GM12878 (cell line): Measurements from ENCODE around the gene YPEL2. TPM values are rescaled to one million over a fixed set of nuclear protein-coding genes. Genes with fewer than 3 reads are reported as not detected.

Source experiments
- ATAC-seq: fragments of 200-7000 bp; cut with Tn5 transposase; 3 replicates; pipeline ENCODE4 v1.9.1; 2020; ENCODE audit warnings: mild to moderate bottlenecking, moderate library complexity
- BruUV-seq: library from RNA; stranded (reverse); fragments of 400-500 nt; replicated peaks from 2 replicates; lab custom pipeline; 2021; lab: Mats Ljungman, UMichigan
- CTCF ChIA-PET: fragments of 300-600 bp; sonication (Branson Sonifier 250); formaldehyde crosslinking; extraction: SDS; loops from one replicate; lab custom pipeline; 2021; ENCODE audit warnings: inconsistent platforms; lab: Yijun Ruan, JAX
- POLR2A ChIA-PET: fragments of 350-600 bp; formaldehyde crosslinking; extraction: SDS; loops from one replicate; lab custom pipeline; 2021; ENCODE audit warnings: inconsistent platforms; lab: Charles Lee
- RAD21 ChIA-PET: fragments of 300-600 bp; sonication (Branson Sonifier 250); formaldehyde crosslinking; loops from one replicate; lab custom pipeline; 2023; ENCODE audit warnings: antibody characterized with exemption; ENCODE audit not compliant: unreplicated experiment; lab: Charles Lee
- SMC1A ChIA-PET: fragments of 300-600 bp; sonication (Branson Sonifier 250); formaldehyde crosslinking; loops from one replicate; lab custom pipeline; 2023; ENCODE audit not compliant: unreplicated experiment, uncharacterized antibody; lab: Charles Lee
- DNase-seq: peaks from one replicate; pipeline ENCODE4 v3.0.0-alpha.2; 2011; ENCODE audit warnings: low read depth, low spot score
- FAIRE-seq: peaks from 3 replicates; lab custom pipeline; 2011; peaks lifted over from hg19 to GRCh38; lab: Jason Lieb, UNC
- H2AFZ ChIP-seq: 2 replicates; pipeline ENCODE4 v1.6.0; 2011; ENCODE audit warnings: low read depth, low read length, control low read depth; ENCODE audit not compliant: control insufficient read depth
- H3K27ac ChIP-seq: 2 replicates; pipeline ENCODE4 v1.5.1; 2011; ENCODE audit warnings: control low read depth; ENCODE audit not compliant: control insufficient read depth, insufficient read depth
- H3K27me3 ChIP-seq, 2 experiments: replicated peaks in 1 of 2; 2 replicates each; pipeline versions ENCODE4 v1.6.0 to v1.6.1; 2011; ENCODE audit warnings: low read length in 1 of 2; ENCODE audit not compliant: control insufficient read depth in 2 of 2, insufficient read depth in 2 of 2
- H3K36me3 ChIP-seq, 2 experiments: 2 replicates each; pipeline ENCODE4 v1.5.1; 2011; ENCODE audit warnings: low read length in 1 of 2; ENCODE audit not compliant: control insufficient read depth in 2 of 2, insufficient read depth in 2 of 2
- H3K4me1 ChIP-seq: 2 replicates; pipeline ENCODE4 v1.6.1; 2011; ENCODE audit warnings: mild to moderate bottlenecking, low read length, moderate library complexity, mixed read lengths; ENCODE audit not compliant: control insufficient read depth, insufficient read depth
- H3K4me2 ChIP-seq: 2 replicates; pipeline ENCODE4 v1.6.0; 2011; ENCODE audit warnings: control low read depth; ENCODE audit not compliant: control insufficient read depth, insufficient read depth
- H3K4me3 ChIP-seq: fragments of 200-600 bp; sonication (generic); 2 replicates; pipeline ENCODE4 v1.5.1; 2016
- H3K79me2 ChIP-seq: 2 replicates; pipeline ENCODE4 v1.6.0; 2011; ENCODE audit warnings: low read length; ENCODE audit not compliant: control insufficient read depth, insufficient read depth
- H3K9ac ChIP-seq: 2 replicates; pipeline ENCODE4 v1.8.0; 2011; ENCODE audit warnings: low read length, control low read depth, mixed read lengths; ENCODE audit not compliant: control insufficient read depth, insufficient read depth
- H3K9me3 ChIP-seq: replicated peaks from 3 replicates; pipeline ENCODE4 v1.5.1; 2011; ENCODE audit warnings: mild to moderate bottlenecking, low read length; ENCODE audit not compliant: control insufficient read depth, insufficient read depth
- H4K20me1 ChIP-seq: 2 replicates; pipeline ENCODE4 v1.6.0; 2011; ENCODE audit not compliant: control insufficient read depth, insufficient read depth
- BHLHE40 ChIP-seq, 2 experiments: fragments of 450-650 bp in 1 of 2; IDR thresholded peaks; 2 replicates each; pipeline ENCODE4 v1.6.1; 2011 to 2017; ENCODE audit warnings: low read depth in 2 of 2, borderline replicate concordance in 1 of 2, improper control_type of control experiment in 1 of 2, low read length in 1 of 2, mild to moderate bottlenecking in 1 of 2
- CHD1 ChIP-seq: IDR thresholded peaks from 2 replicates; pipeline ENCODE4 v1.6.1; 2012; ENCODE audit warnings: low read depth, low read length, improper control_type of control experiment
- E2F8 ChIP-seq: fragments of 450-650 bp; IDR thresholded peaks from 2 replicates; pipeline ENCODE4 v1.6.1; 2018; ENCODE audit warnings: mild to moderate bottlenecking, low read depth, moderate library complexity; ENCODE audit not compliant: partially characterized antibody
- EGR1 ChIP-seq, 2 experiments: IDR thresholded peaks; 1 replicate in 1 of 2; 2 replicates in 1 of 2; pipeline ENCODE4 v1.6.1; 2011 to 2012; ENCODE audit warnings: low read depth in 2 of 2, low read length in 2 of 2, borderline replicate concordance in 1 of 2, mild to moderate bottlenecking in 1 of 2, moderate library complexity in 1 of 2
- ESRRA ChIP-seq: IDR thresholded peaks from 2 replicates; pipeline ENCODE4 v1.6.1; 2012; ENCODE audit warnings: mild to moderate bottlenecking, low read length, improper control_type of control experiment
- FOS ChIP-seq: IDR thresholded peaks from 3 replicates; pipeline ENCODE4 v1.6.1; 2011; ENCODE audit warnings: borderline replicate concordance; ENCODE audit not compliant: insufficient read length; ENCODE audit errors: extremely low read depth
- FOXK2 ChIP-seq: fragments of 450-650 bp; IDR thresholded peaks from 2 replicates; pipeline ENCODE4 v1.6.1; 2017; ENCODE audit warnings: mild to moderate bottlenecking, moderate library complexity
- GABPA ChIP-seq: IDR thresholded peaks from 2 replicates; pipeline ENCODE4 v1.6.1; 2014; ENCODE audit warnings: antibody characterized with exemption, low read depth, mild to moderate bottlenecking, inconsistent platforms
- IKZF2 ChIP-seq, 2 experiments: fragments of 450-650 bp; IDR thresholded peaks; 2 replicates each; pipeline ENCODE4 v1.6.1; 2017; ENCODE audit warnings: mild to moderate bottlenecking in 2 of 2, moderate library complexity in 2 of 2
- LARP7 ChIP-seq: fragments of 450-650 bp; IDR thresholded peaks from 2 replicates; pipeline ENCODE4 v1.6.1; 2017; ENCODE audit warnings: mild to moderate bottlenecking
- NFYB ChIP-seq: IDR thresholded peaks from 2 replicates; pipeline ENCODE4 v1.6.1; 2011; ENCODE audit warnings: low read depth, mild to moderate bottlenecking, low read length, improper control_type of control experiment, moderate library complexity; ENCODE audit not compliant: insufficient read depth
- PKNOX1 ChIP-seq: fragments of 450-650 bp; IDR thresholded peaks from 2 replicates; pipeline ENCODE4 v1.6.1; 2016; ENCODE audit warnings: mild to moderate bottlenecking
- POU2F2 ChIP-seq: IDR thresholded peaks from 3 replicates; pipeline ENCODE4 v1.6.1; 2011; ENCODE audit warnings: low read depth, mild to moderate bottlenecking, low read length, borderline replicate concordance
- RCOR1 ChIP-seq: conservative IDR thresholded peaks from 2 replicates; pipeline ENCODE4 v1.6.1; 2012; ENCODE audit warnings: low read depth, low read length, improper control_type of control experiment
- RUNX3 ChIP-seq: IDR thresholded peaks from 2 replicates; pipeline ENCODE4 v1.6.1; 2012; ENCODE audit warnings: low read length, inconsistent platforms
- SIX5 ChIP-seq: IDR thresholded peaks from 2 replicates; pipeline ENCODE4 v1.6.1; 2011; ENCODE audit warnings: mild to moderate bottlenecking, low read depth, low read length, moderate library complexity; ENCODE audit not compliant: severe bottlenecking
- SMARCA5 ChIP-seq: fragments of 450-650 bp; IDR thresholded peaks from 2 replicates; pipeline ENCODE4 v1.6.1; 2017; ENCODE audit warnings: mild to moderate bottlenecking
- SMC3 ChIP-seq: IDR thresholded peaks from 2 replicates; pipeline ENCODE4 v1.6.1; 2011; ENCODE audit warnings: low read length, improper control_type of control experiment, borderline replicate concordance
- SPI1 ChIP-seq: IDR thresholded peaks from 2 replicates; pipeline ENCODE4 v1.6.1; 2011; ENCODE audit warnings: low read depth, mild to moderate bottlenecking, low read length, moderate library complexity, borderline replicate concordance; ENCODE audit not compliant: insufficient read depth
- TBL1XR1 ChIP-seq: IDR thresholded peaks from 2 replicates; pipeline ENCODE4 v1.6.1; 2012; ENCODE audit warnings: low read depth, low read length, improper control_type of control experiment
- ZNF622 ChIP-seq: fragments of 450-650 bp; IDR thresholded peaks from 2 replicates; pipeline ENCODE4 v1.6.1; 2017; ENCODE audit warnings: mild to moderate bottlenecking, inconsistent platforms
- in situ Hi-C: fragments of 300-500 bp; cut with MboI; formaldehyde crosslinking; loops from 9 replicates; pipeline ENCODE4 v1.14.3; 2018; ENCODE audit warnings: mixed read lengths
- intact Hi-C: fragments of 100-400 bp; cut with micrococcal nuclease; formaldehyde crosslinking; loops from one replicate; pipeline ENCODE4 v1.14.2; 2022; ENCODE audit not compliant: unreplicated experiment
- polyA plus RNA-seq, 11 experiments: library from polyadenylated mRNA; depleted of rRNA in 4 of 11; unstranded in 6 of 11; stranded (reverse) in 5 of 11; fragments of >200 nt; fragmentation: Nextera tagmentation in 4 of 11; fragmentation: Illumina TruSeq in 1 of 11; extraction: Ambion mirVana in 4 of 11; extraction: Trizol in 1 of 11; gene quantifications; 1 replicate in 1 of 11; 2 replicates in 10 of 11; pipeline versions ENCODE4 v1.2.1 to v1.2.3, GENCODE V29; 2011 to 2016; ENCODE audit warnings: inconsistent platforms in 2 of 11, missing spikeins in 2 of 11, low read depth in 1 of 11
- total RNA-seq, 4 experiments: library from RNA; depleted of rRNA in 3 of 4; stranded (reverse); fragments of >200 nt in 3 of 4; fragmentation: Illumina TruSeq in 1 of 4; extraction: Trizol in 1 of 4; gene quantifications; 2 replicates each; pipeline versions ENCODE4 v1.2.1 to v1.2.3, GENCODE V29; 2013 to 2021

Gene YPEL2
- total and polyA plus RNA-seq, 10 of the 15 experiments (the other 5 are each of a cell fraction or from before 2014, with no cell fraction given) = 0.11 to 8.1 (median 0.48) TPM

GRCh38 chr17:59375857-59376256, 44.4 kb downstream of the YPEL2 start:
- Histone ChIP-seq H2AFZ (no peak overlapping the region), H3K27ac (peak overlapping the region; percentile 30; the same call in 1 of the 2 replicates), H3K4me3 (no peak overlapping the region), H3K9ac (no peak overlapping the region), H3K79me2 (no peaks in the 10 kb centered on the region), H3K4me2 (peak overlapping the region; percentile 64), H4K20me1 (no peaks in the 10 kb centered on the region), H3K9me3 (no peaks in the 10 kb centered on the region; the same call in 2 of the 3 replicates), H3K36me3 (no peaks in the 10 kb centered on the region), H3K27me3 (no peaks in the 10 kb centered on the region), H3K4me1 (peaks cover 58% of the 10 kb centered on the region)
- BruUV-seq = no TSS peak
- in situ Hi-C loops = no loop called here
- ChIA-PET POLR2A (interaction anchor here (0.5 to 1.6 kb wide), 4 partner anchors 12 to 104 kb away, joined by 3 to 12 read pairs (median 4); no protein-coding TSS in a partner anchor), CTCF (interaction anchor here (0.9 to 3.3 kb wide), 4 partner anchors 10 to 66 kb away, joined by 3 to 9 read pairs (median 5); no protein-coding TSS in a partner anchor), SMC1A (interaction anchor here (0.6 to 4.6 kb wide), 11 partner anchors 10 to 88 kb away, joined by 3 to 25 read pairs (median 3); no protein-coding TSS in a partner anchor), RAD21 (interaction anchor here (0.9 to 2.0 kb wide), 8 partner anchors 18 to 66 kb away, joined by 3 to 8 read pairs (median 5); no protein-coding TSS in a partner anchor)
- DNase-seq (peak; percentile 53), ATAC-seq (peak; percentile 53), FAIRE-seq (peak; percentile 64)
- intact Hi-C loops = no loop called here
- TF ChIP-seq PKNOX1 (peak; percentile 57; the same call in 1 of the 2 replicates), ZNF622 (no peak), CHD1 (no peak), RCOR1 (no peak), FOXK2 (no peak), E2F8 (no peak), LARP7 (no peak), SPI1 (no peak), SMARCA5 (no peak), RUNX3 (no peak), POU2F2 (peak; percentile 89), ESRRA (no peak), TBL1XR1 (no peak), GABPA (no peak), IKZF2 (IDR thresholded peaks at IDR 0.05) (peak in 1 of 2 experiments; percentile 51; a peak in 1 of 4 replicates), SIX5 (no peak), NFYB (no peak), EGR1 (IDR thresholded peaks at IDR 0.05; ENCODE audit: borderline replicate concordance in 1 of 2, low read depth in 2 of 2, low read length in 2 of 2) (no peak), SMC3 (no peak), FOS (no peak), BHLHE40 (IDR thresholded peaks at IDR 0.05; ENCODE audit: borderline replicate concordance in 1 of 2, low read depth in 2 of 2, low read length in 1 of 2) (no peak)
